ENCODE measurements around the gene ALKBH8.
"Not testable (repeated sequence)": the region's sequence is repeated elsewhere in the genome, so short reads cannot be mapped to it uniquely, and the experiment has no call there.

The ALKBH8 gene

DNA sequence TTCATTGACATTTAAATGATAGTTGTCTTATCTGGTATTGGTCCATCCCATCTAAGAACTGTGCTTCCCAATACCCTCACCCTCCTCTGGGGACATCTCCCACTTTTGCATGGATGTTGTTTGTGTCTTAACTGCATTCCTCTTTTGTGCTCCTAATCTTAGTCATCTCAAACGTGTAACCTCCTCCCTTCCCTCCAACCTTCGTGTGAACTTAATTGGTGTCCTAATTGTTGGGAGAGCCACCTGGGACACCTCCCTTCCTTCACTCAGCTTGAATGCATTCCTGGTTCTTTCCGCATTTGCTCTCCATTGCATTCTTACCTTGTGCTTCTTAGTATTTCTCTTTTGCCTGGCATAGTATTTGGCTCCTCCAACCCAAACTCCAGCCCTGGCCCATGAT is 15.6 kb upstream of the ALKBH8 start:
- DNase-seq, result no peak
- in situ Hi-C loops (cut with MboI; ENCODE audit: low pct_unique_long_range_greater_than_20kb, low sequenced_read_pairs), result loop anchor here (25.0 kb wide), 1 partner anchor 106 kb away; no protein-coding TSS in a partner anchor

DNA sequence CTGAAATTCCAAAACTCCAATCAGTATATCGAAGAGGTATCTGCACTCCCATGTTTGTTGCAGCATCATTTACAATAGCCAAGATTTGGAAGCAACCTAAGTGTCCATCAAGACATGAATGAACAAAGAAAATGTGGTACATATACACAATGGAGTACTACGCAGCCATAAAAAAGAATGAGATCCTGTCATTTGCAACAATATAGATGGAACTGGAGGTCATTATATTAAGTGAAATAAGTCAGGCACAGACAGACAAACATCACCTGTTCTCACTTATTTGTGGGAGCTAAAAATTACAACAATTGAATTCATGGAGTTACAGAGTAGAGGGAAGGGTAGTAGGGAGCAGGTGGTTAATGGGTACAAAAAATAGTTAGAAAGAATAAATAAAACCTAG is 13.6 kb upstream of the ALKBH8 start:
- DNase-seq, result not testable (repeated sequence)
- in situ Hi-C loops (cut with MboI; ENCODE audit: low pct_unique_long_range_greater_than_20kb, low sequenced_read_pairs), result loop anchor here (25.0 kb wide), 1 partner anchor 108 kb away; no protein-coding TSS in a partner anchor

DNA sequence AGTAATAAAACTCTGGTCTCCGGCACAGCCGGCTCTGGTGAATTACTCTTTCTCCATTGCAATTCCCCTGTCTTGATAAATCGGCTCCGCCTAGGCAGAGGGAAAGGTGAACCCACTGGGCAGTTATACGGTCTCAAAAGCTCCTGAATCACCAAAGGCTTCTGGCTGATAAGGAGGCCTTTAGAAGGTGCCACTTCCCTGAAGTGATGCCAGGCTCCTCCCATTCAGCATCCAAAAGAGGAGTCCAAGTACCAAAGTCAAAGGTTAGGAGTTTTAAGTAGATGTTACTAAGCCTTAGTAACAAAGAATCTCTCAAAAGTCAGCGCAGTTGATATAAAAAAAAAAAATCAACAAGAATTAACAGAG is 11.8 kb upstream of the ALKBH8 start:
- in situ Hi-C loops (cut with MboI; ENCODE audit: low pct_unique_long_range_greater_than_20kb, low sequenced_read_pairs), result loop anchor here (25.0 kb wide), 1 partner anchor 110 kb away; no protein-coding TSS in a partner anchor
- no peak for DNase-seq

DNA sequence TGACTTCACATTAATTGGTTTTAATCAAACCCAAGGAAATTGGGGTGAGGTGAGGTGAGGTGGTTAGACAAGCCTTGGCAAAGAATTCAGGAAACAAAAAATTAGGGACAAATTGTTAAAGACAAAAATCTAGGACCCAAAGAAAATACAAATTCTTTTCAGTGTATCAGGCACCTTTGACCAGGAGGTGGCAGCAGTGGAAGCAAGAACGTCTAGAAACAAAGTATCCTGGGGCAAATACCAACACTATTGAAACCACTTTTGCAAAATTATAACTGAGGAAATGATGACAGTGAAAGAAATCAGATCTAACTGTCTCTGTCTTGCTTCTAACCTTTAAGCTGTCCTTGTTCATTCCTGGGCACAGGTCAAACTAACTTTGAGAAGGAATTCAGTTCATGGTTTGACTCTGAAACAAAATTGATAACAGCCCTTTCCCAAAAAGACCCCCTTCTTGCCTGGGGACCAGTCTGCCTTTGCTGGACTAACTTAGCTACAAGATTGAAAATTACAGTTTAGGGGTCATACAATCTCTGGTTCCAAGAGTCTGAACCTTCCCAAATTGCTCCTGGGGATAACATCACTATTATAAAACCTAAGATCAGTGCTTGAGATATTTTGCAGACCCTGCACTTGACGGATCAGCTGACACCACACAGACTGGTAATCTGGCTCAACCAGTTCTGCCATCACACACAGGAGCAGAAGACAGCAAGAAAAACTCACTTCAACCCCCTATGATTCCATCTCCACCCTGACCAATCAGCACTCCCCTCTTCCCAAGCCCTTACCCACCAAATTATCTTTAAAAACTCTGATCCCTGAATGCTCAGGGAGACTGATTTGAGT is 11.2 kb upstream of the ALKBH8 start:
- peak; percentile 54 for DNase-seq
- in situ Hi-C loops (cut with MboI; ENCODE audit: low pct_unique_long_range_greater_than_20kb, low sequenced_read_pairs), result loop anchor here (25.0 kb wide), 1 partner anchor 111 kb away; no protein-coding TSS in a partner anchor

DNA sequence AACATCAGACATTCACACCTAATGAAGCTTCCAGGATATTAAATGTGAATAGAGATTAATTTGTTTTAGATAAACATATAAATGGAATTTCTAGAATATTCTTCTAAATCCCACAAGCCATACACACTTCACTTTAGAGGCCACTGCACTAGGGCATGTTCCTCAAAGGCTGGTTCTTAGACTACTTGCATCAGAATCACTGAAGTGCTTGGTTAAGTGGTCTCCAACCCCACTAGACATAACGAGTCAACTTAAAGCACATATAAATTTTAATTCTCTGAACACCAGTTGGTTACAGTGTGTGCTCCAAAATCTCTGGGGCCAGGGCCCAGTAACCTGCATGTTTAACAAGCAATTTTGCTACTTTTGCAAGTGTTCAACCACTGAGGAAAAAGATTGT is 7.9 kb upstream of the ALKBH8 start:
- in situ Hi-C loops (cut with MboI; ENCODE audit: low pct_unique_long_range_greater_than_20kb, low sequenced_read_pairs), result loop anchor here (25.0 kb wide), 1 partner anchor 314 kb away; no protein-coding TSS in a partner anchor
- no peak for DNase-seq

DNA sequence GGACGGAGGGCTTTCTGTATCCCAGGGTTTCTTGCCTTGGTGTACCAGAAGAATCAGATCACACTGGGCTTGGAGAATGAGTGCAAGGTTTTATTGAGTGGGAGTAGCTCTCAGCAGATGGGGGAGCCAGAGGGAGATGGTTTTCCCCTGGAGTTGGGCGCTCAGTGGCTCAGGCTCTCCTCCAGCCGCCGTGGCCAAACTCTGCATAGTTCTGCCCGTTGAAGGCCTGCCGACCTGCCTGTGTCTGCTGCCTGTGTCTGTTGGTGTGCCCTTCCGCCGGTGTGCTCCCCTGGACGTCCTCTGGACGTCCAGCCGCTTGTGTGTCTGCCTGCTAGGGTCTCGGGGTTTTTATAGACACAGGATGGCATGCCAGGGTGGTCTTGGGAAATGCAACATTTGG is 4.5 kb upstream of the ALKBH8 start:
- in situ Hi-C loops (cut with MboI; ENCODE audit: low pct_unique_long_range_greater_than_20kb, low sequenced_read_pairs), result loop anchor here (25.0 kb wide), 1 partner anchor 317 kb away; no protein-coding TSS in a partner anchor

DNA sequence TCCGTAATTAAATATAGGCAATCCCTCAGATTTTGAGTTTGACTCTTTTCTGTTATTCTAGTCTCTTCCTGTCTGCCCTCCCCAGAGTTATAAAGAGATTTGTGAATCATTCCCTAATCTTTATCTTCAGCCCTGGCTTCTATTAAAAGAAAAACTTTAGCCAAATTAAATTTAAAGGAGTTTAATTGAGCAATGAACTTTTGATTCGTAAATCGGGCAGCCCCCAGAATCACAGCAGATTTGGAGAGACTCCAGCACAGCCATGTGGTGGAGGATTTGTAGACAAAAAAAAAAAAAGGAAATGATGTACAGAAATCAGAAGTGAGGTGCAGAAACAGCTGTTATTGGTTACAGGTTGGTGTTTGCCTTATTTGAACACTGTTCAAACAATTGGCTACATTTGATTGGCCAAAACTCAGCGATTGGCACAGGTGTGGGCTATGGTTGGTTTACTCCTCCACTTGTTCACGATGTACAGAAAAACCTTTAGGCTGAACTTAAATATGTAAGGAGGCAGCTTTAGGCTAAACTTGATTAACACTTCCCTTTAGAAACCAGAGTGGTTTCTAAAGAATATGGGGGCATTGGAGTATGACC is 2.3 kb upstream of the ALKBH8 start:
- in situ Hi-C loops (cut with MboI; ENCODE audit: low pct_unique_long_range_greater_than_20kb, low sequenced_read_pairs), result loop anchor here (25.0 kb wide), 1 partner anchor 319 kb away; no protein-coding TSS in a partner anchor
- DNase-seq, result peak; percentile 10

More for the DNA sequence above, 4.5 kb upstream of the ALKBH8 start:
- DNase-seq, result no peak

DNA sequence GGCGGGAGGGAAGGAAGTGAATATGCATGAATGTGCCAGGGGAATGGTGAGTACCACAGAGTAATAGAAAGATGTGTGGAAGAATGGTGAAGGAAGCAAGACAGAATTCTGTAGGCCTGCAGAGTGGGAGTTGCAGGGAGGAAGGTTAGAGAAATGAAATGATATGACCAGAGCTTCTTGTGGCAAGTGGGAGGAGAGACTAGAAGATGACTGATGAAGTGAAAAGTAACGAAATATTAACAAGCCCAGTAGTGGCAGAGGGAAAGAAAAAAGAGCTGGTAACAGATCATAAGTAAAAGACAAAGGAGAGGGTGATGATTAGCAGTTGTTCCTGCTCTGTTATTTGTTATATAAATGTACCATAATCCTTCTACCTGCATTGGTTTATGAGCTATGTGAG is 1.0 kb upstream of the ALKBH8 start:
- in situ Hi-C loops (cut with MboI; ENCODE audit: low pct_unique_long_range_greater_than_20kb, low sequenced_read_pairs), result loop anchor here (25.0 kb wide), 1 partner anchor 321 kb away; no protein-coding TSS in a partner anchor
- DNase-seq, result no peak

DNA sequence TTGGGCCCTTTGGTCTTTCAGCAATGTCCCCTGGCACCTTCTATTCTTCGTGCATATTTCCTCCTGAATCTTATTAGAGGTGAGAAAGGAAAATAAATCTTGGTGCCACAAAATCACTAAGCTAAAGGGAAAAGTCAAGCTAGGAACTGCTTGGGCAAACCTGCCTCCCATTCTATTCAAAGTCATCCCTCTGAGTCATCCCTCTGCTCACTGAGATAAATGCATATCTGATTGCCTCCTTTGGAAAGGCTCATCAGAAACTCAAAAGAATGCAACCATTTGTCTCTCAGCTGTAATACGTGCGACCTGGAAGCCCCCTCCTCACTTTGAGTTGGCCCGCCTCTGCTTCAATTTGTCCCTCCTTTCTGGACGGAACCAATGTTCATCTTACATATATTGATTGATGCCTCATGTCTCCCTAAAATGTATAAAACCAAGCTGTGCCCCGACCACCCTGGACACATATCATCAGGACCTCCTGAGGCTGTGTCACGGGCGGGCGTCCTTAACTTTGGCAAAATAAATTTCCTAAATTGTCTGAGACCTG is 493 bp upstream of the ALKBH8 start:
- in situ Hi-C loops (cut with MboI; ENCODE audit: low pct_unique_long_range_greater_than_20kb, low sequenced_read_pairs), result loop anchor here (25.0 kb wide), 1 partner anchor 321 kb away; no protein-coding TSS in a partner anchor
- not testable (repeated sequence) for DNase-seq

DNA sequence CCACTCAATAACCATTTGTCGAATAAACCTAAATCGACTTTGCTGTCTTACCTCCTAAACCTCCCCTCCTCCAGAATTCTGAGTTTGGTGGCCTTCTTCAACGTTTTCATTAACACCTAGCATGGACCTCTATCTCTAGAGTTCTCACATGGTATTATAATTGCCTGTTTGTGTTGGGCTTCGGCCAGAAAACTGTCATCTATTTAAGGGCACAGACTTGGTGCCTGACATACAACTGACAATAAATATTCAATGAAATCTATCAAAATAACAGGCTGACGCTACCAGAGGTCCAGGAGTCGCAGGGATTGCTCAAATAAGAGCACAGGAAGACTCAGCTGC is 687 bp downstream of the ALKBH8 start:
- no peak for DNase-seq
- in situ Hi-C loops (cut with MboI; ENCODE audit: low pct_unique_long_range_greater_than_20kb, low sequenced_read_pairs), result loop anchor here (25.0 kb wide), 1 partner anchor 322 kb away; no protein-coding TSS in a partner anchor

DNA sequence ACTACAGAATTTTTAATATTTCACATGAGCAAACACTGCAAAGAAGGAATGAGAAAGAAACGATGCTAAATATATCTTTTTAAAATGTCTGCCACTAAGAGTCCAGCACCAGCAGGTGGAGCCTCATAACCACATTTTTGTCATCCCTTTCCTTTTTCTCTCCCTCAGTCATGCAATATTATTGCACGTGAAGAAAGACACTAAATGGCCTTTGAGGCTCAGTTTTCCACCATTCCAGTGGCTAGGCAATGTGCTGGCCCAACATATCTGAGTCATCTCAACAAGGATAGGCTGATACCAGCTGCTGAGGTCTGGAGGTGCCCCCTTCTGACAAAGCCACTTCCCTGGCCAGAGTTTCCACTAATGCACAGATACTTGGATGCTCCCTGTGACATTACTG is 1.8 kb downstream of the ALKBH8 start:
- in situ Hi-C loops (cut with MboI; ENCODE audit: low pct_unique_long_range_greater_than_20kb, low sequenced_read_pairs), result loop anchor here (25.0 kb wide), 1 partner anchor 324 kb away; no protein-coding TSS in a partner anchor
- DNase-seq, result peak; percentile 79

DNA sequence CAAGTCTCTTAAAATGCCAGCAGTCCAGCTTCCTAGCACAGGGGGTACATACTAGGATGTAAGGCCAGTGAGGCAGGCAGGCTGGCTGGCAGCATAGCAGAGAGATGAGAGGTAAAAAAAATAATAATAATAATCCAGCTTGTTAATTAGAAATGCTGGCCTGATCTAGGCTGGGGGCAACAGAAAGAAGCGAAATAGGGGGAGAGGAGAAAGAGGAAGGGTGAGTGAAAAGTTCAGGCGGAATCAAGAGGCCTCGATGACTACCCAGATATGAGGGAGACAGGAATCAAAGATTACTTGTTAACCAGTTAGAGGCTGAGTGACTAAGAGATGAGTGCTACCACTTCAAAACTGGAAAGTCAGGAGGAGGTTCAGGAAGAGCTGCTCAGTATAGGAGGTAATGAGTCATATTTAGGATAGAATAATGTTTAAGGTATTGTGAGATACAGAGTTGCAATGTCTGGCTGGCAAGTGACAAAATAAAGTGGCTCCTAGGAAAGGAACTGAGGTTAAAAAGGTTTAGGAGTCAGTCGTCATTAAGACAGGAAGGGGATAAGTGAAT is 2.8 kb downstream of the ALKBH8 start:
- in situ Hi-C loops (cut with MboI; ENCODE audit: low pct_unique_long_range_greater_than_20kb, low sequenced_read_pairs), result loop anchor here (25.0 kb wide), 1 partner anchor 325 kb away; no protein-coding TSS in a partner anchor
- no peak for DNase-seq

DNA sequence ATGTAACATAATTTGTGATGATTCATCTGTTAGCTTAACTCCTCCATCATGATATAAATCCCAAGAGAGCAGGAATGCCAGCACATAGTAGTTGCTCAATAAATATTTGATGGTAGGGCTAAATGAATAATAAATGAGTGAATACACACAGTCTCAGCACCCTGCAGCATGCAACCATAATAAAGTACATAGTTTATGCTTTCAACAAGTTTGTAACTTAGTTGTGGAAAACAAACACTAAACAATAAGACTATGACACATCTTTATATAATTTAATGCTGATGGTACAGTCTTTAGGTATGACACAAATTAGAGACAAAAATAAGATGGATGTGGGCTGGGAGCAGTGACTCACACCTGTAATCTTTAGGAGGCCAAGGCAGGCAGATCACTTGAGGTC is 3.8 kb downstream of the ALKBH8 start:
- DNase-seq, result no peak
- in situ Hi-C loops (cut with MboI; ENCODE audit: low pct_unique_long_range_greater_than_20kb, low sequenced_read_pairs), result loop anchor here (25.0 kb wide), 1 partner anchor 326 kb away; no protein-coding TSS in a partner anchor

DNA sequence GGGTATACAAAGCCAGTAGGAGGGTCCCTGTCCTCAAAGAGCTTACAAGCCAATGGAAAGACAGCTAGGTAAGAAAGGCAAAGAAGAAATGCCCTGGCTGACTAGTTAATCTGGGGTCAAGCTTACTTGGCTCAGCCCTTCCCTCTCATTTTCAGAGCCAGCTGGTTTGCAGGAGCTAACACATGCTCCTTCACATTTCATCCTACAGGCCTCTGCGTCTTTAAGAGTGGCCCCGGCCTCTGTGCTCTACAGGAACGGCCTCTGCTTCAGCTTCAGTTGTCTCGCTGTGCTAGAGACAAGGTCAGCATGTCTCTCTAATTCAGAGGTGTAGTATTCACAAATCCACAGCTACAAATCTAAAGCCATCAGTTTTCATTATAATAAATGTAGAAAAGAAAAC is 15.2 kb downstream of the ALKBH8 start:
- in situ Hi-C loops (cut with MboI; ENCODE audit: low pct_unique_long_range_greater_than_20kb, low sequenced_read_pairs), result loop anchor here (25.0 kb wide), 1 partner anchor 337 kb away; no protein-coding TSS in a partner anchor
- DNase-seq, result no peak

DNA sequence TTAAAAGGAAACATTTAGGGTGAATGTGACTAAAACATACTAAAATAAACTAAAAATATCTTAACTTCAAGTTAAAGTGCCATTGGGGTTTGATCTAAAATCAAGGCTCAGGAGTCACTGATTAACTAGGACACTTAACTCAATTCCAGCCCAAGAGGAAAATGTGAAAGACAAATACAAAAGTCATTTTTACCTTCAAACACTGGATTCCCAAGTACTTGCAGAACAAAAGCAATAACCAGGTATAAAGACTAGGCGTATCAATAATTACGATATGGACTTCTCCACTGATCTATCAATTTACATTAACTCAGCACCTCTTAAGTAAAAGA is 15.6 kb downstream of the ALKBH8 start:
- in situ Hi-C loops (cut with MboI; ENCODE audit: low pct_unique_long_range_greater_than_20kb, low sequenced_read_pairs), result loop anchor here (25.0 kb wide), 1 partner anchor 337 kb away; no protein-coding TSS in a partner anchor

DNA sequence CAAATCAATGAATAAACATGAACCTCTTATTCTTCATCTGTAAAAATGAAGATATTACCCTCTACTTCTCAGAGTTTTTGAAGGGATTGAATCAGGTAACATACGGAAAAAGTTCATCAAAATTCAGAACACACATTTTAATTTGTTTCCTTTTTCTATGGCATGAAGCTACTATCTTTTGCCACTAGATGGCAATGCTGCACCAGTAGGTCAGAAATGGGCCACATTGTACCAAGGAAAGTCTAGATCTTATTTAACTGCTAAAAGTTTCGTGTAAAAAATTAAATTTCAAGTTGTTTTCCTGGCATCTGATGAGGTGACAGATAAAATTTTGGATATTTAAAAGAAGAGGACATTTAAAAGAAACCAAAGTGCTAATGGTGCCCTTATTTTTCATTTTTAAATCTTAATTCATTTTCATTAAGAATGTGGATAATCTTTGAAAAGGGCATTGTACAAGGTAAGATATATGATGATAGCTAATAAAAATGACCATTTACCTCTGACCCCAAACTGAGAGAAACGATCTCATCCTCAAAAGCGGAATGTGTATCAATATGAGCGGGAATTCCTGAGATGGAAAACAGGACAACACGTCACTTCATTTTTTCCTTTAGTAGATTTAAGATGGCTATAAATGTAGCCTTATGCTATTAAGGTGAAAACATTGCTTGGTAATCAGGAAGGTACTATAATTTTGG is 16.1 kb downstream of the ALKBH8 start:
- in situ Hi-C loops (cut with MboI; ENCODE audit: low pct_unique_long_range_greater_than_20kb, low sequenced_read_pairs), result no loop called here
- DNase-seq, result peak; percentile 37

More for the DNA sequence above, 15.6 kb downstream of the ALKBH8 start:
- DNase-seq, result no peak

DNA sequence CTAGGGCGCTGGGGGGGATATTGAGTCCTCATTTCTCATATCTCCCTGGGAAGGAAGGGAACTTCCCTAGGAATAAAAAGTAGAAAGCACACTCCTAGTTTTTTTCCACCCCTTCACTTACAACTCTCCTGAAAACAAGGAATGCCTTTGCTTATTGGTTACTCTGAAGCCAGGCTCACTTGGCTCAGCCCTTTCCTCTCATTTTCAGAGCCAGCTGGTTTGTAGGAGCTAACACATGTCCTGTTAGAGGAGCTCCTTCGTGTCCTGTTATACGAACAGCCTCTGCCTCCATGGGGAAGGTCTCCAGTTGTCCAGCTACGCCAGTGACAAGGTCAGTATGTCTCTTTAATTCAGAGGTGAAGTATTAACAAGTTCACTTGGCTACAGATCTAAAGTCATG is 17.6 kb downstream of the ALKBH8 start:
- in situ Hi-C loops (cut with MboI; ENCODE audit: low pct_unique_long_range_greater_than_20kb, low sequenced_read_pairs), result no loop called here
- no peak for DNase-seq

DNA sequence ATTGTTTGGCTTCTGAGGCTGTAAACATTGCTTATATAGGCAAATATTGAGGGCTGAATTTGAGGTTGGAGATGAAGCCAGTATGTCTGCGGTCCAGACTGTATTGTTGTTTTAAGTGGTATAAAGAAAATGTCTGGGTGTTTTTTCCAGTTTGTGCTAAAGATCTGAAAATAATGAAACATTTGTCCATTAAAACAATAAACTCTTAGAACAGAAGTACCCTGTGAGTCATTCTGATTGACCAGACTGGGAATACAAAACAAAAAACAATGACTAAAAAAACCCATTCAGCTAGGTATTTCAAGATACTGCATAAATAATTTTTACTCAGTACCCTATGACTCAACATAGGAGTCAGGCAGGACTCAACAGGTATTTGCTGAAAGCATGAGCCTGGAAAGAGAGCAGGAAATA is 20.4 kb downstream of the ALKBH8 start:
- in situ Hi-C loops (cut with MboI; ENCODE audit: low pct_unique_long_range_greater_than_20kb, low sequenced_read_pairs), result no loop called here
- DNase-seq, result no peak

DNA sequence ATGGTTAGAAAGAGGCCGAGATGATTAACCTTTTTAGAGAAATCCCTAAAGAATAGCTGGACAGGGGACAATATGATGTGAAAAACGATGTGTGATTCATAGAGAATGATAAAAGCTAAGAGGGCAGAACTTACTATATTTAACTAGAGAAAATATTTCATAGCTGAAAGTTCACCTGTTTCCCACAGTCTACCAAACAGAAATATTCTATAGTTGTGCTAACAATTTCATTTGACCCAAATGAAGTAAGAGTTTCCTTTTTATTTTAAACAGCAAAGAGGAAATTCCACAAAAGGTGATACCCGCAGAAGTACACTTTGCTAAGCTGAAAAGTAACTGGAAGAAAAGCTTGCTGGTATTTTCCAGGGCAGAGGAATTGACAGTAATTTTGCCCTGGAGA is 26.7 kb downstream of the ALKBH8 start:
- in situ Hi-C loops (cut with MboI; ENCODE audit: low pct_unique_long_range_greater_than_20kb, low sequenced_read_pairs), result no loop called here
- DNase-seq, result no peak

All from KBM-7 (cell line).